T-helper 1 cell treated with Interleukin-12 subunit alpha and Interleukin-12 subunit beta and Interleukin-4 antibody, amounts not matched to agents 30 μg/mL and 1 μg/mL, for 36 hours (primary cell): ENCODE data around the gene NLRP1.

ENCODE experiments used
- H3K27ac Mint-ChIP-seq: one replicate; pipeline ENCODE4 v1.8.0; 2021; ENCODE audit warnings: mild to moderate bottlenecking, mixed read lengths
- H3K27me3 Mint-ChIP-seq: one replicate; pipeline ENCODE4 v1.8.0; 2021; ENCODE audit warnings: low read depth, mixed read lengths
- H3K36me3 Mint-ChIP-seq: one replicate; pipeline ENCODE4 v1.8.0; 2021; ENCODE audit warnings: low read depth, mixed read lengths
- H3K4me1 Mint-ChIP-seq: one replicate; pipeline ENCODE4 v1.8.0; 2021; ENCODE audit warnings: low read depth, mixed read lengths
- H3K4me3 Mint-ChIP-seq: one replicate; pipeline ENCODE4 v1.8.0; 2021; ENCODE audit warnings: mild to moderate bottlenecking, moderate library complexity, mixed read lengths
- H3K9me3 Mint-ChIP-seq: one replicate; pipeline ENCODE4 v1.8.0; 2021; ENCODE audit warnings: mixed read lengths

NLRP1 gene

GRCh38 chr17:5553479-5553878 is 30.8 kb downstream of the NLRP1 start:
- Mint-ChIP-seq H3K4me1 (peaks cover 10% of the 10 kb centered on the region), H3K9me3 (no peaks in the 10 kb centered on the region), H3K36me3 (peaks cover 56% of the 10 kb centered on the region), H3K4me3 (no peak overlapping the region), H3K27me3 (no peaks in the 10 kb centered on the region), H3K27ac (no peak overlapping the region)

GRCh38 chr17:5552841-5553240 is 31.5 kb downstream of the NLRP1 start:
- Mint-ChIP-seq H3K4me1 (peaks cover 10% of the 10 kb centered on the region), H3K9me3 (no peaks in the 10 kb centered on the region), H3K27ac (no peak overlapping the region)

GRCh38 chr17:5545051-5545987 is 39.0 kb downstream of the NLRP1 start:
- Mint-ChIP-seq H3K27ac (no peak overlapping the region), H3K4me3 (no peak overlapping the region), H3K4me1 (peaks cover 3% of the 10 kb centered on the region), H3K9me3 (no peaks in the 10 kb centered on the region), H3K36me3 (peaks cover 67% of the 10 kb centered on the region), H3K27me3 (no peaks in the 10 kb centered on the region)

More at GRCh38 chr17:5552841-5553240, 31.5 kb downstream of the NLRP1 start:
- Mint-ChIP-seq H3K4me3 (no peak overlapping the region), H3K36me3 (peaks cover 61% of the 10 kb centered on the region), H3K27me3 (no peaks in the 10 kb centered on the region)

- H3K9me3 Mint-ChIP-seq = no peaks in the 10 kb centered on the region
- H3K4me1 Mint-ChIP-seq = peaks cover 3% of the 10 kb centered on the region
- H3K36me3 Mint-ChIP-seq = peaks cover 65% of the 10 kb centered on the region
- H3K4me3 Mint-ChIP-seq = no peak overlapping the region
- no peak overlapping the region for H3K27ac Mint-ChIP-seq
- no peaks in the 10 kb centered on the region for H3K27me3 Mint-ChIP-seq
Measured at GRCh38 chr17:5544115-5544514, 40.2 kb downstream of the NLRP1 start.

- peaks cover 4% of the 10 kb centered on the region for H3K4me1 Mint-ChIP-seq
- no peaks in the 10 kb centered on the region for H3K27me3 Mint-ChIP-seq
- H3K9me3 Mint-ChIP-seq = no peaks in the 10 kb centered on the region
- H3K27ac Mint-ChIP-seq = no peak overlapping the region
- H3K4me3 Mint-ChIP-seq = no peak overlapping the region
- peaks cover 53% of the 10 kb centered on the region for H3K36me3 Mint-ChIP-seq
Measured at GRCh38 chr17:5541610-5542202, 42.6 kb downstream of the NLRP1 start.

- no peak overlapping the region for H3K4me3 Mint-ChIP-seq
- H3K9me3 Mint-ChIP-seq = no peaks in the 10 kb centered on the region
- H3K4me1 Mint-ChIP-seq = peaks cover 2% of the 10 kb centered on the region
- no peaks in the 10 kb centered on the region for H3K27me3 Mint-ChIP-seq
- H3K27ac Mint-ChIP-seq = no peak overlapping the region
- H3K36me3 Mint-ChIP-seq = peaks cover 52% of the 10 kb centered on the region
Measured at GRCh38 chr17:5540321-5540720, 44.0 kb downstream of the NLRP1 start.

- Mint-ChIP-seq H3K27ac (no peak overlapping the region), H3K4me1 (peaks cover 2% of the 10 kb centered on the region), H3K9me3 (no peaks in the 10 kb centered on the region), H3K36me3 (peaks cover 48% of the 10 kb centered on the region), H3K4me3 (no peak overlapping the region), H3K27me3 (no peaks in the 10 kb centered on the region)
Measured at GRCh38 chr17:5539286-5539685, 45.0 kb downstream of the NLRP1 start.

GRCh38 chr17:5536866-5537650 is 47.3 kb downstream of the NLRP1 start:
- no peaks in the 10 kb centered on the region for H3K9me3 Mint-ChIP-seq
- H3K4me1 Mint-ChIP-seq = peaks cover 2% of the 10 kb centered on the region
- H3K27ac Mint-ChIP-seq = no peak overlapping the region
- H3K36me3 Mint-ChIP-seq = peaks cover 43% of the 10 kb centered on the region
- no peaks in the 10 kb centered on the region for H3K27me3 Mint-ChIP-seq
- no peak overlapping the region for H3K4me3 Mint-ChIP-seq

GRCh38 chr17:5535436-5535835 is 48.9 kb downstream of the NLRP1 start:
- Mint-ChIP-seq H3K27me3 (no peaks in the 10 kb centered on the region), H3K4me1 (peaks cover 2% of the 10 kb centered on the region), H3K27ac (no peak overlapping the region), H3K36me3 (peaks cover 46% of the 10 kb centered on the region), H3K4me3 (no peak overlapping the region), H3K9me3 (no peaks in the 10 kb centered on the region)

GRCh38 chr17:5533486-5534315 is 50.6 kb downstream of the NLRP1 start:
- Mint-ChIP-seq H3K36me3 (peaks cover 52% of the 10 kb centered on the region), H3K9me3 (no peaks in the 10 kb centered on the region), H3K27me3 (no peaks in the 10 kb centered on the region), H3K4me1 (peaks cover 2% of the 10 kb centered on the region), H3K27ac (no peak overlapping the region), H3K4me3 (no peak overlapping the region)

- Mint-ChIP-seq H3K27ac (no peak overlapping the region), H3K4me3 (no peak overlapping the region), H3K9me3 (no peaks in the 10 kb centered on the region), H3K4me1 (peaks cover 2% of the 10 kb centered on the region), H3K27me3 (no peaks in the 10 kb centered on the region), H3K36me3 (peaks cover 52% of the 10 kb centered on the region)
Measured at GRCh38 chr17:5532581-5532980, 51.7 kb downstream of the NLRP1 start.

- Mint-ChIP-seq H3K9me3 (no peaks in the 10 kb centered on the region), H3K27me3 (no peaks in the 10 kb centered on the region), H3K4me3 (no peak overlapping the region), H3K27ac (no peak overlapping the region), H3K4me1 (peaks cover 5% of the 10 kb centered on the region), H3K36me3 (peaks cover 51% of the 10 kb centered on the region)
Measured at GRCh38 chr17:5531085-5531418, 53.3 kb downstream of the NLRP1 start.

- no peak overlapping the region for H3K27ac Mint-ChIP-seq
Measured at GRCh38 chr17:5530265-5531084, 53.8 kb downstream of the NLRP1 start.

More at GRCh38 chr17:5530265-5531084, 53.8 kb downstream of the NLRP1 start:
- no peaks in the 10 kb centered on the region for H3K9me3 Mint-ChIP-seq
- H3K4me3 Mint-ChIP-seq = no peak overlapping the region
- peaks cover 47% of the 10 kb centered on the region for H3K36me3 Mint-ChIP-seq
- peaks cover 5% of the 10 kb centered on the region for H3K4me1 Mint-ChIP-seq
- no peaks in the 10 kb centered on the region for H3K27me3 Mint-ChIP-seq
